Endometrial microvascular endothelial cells (primary cell): ENCODE measurements around the gene OGA. TPM values are rescaled to one million over a fixed set of nuclear protein-coding genes. Genes with fewer than 3 reads are reported as not detected.

ENCODE experiments used
- in situ Hi-C: cut with HindIII; loops from 2 replicates; pipeline ENCODE4 v1.10.0; 2017; ENCODE audit warnings: low sequenced_read_pairs, low pct_unique_long_range_greater_than_20kb; ENCODE audit errors: inconsistent ontology term
- total RNA-seq: library from RNA; depleted of rRNA; stranded (reverse); fragments of >200 nt; gene quantifications from one replicate; pipeline ENCODE4 v1.2.3, GENCODE V29; 2015; ENCODE audit errors: inconsistent ontology term

OGA gene
- total RNA-seq, 1 donor from 2014 or later, result 51.8 TPM

DNA sequence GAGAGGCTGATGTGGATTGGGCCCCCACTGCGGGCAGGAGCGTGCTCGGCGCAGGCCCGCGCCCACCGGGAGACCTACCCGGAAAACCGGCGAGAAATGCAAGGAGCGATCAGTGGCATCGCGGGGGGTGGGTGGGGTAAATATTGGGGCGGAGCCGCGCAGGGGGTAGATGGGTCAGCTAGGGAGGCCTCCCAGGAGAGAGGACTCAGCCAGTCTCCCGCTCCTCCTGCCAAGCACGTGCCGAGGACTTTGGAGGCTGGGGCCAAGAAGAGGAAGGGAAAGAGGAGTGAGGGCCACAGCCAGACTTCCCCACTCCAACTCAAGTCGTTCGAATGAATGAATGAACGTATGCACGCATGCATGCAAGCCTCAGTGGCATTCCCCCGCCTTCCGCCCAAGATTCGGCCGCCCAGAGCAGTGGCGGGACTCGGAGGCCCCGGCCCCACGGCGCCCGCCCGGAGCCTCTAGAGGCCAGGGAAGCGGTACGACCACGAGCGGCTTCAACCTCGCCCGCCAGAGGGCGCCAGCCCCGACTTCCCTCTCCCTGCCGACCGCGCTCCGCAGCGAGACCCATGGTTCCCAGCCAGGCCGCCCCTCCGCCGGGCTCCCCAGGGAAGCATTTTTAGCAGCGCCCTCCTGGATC, 38.6 kb downstream of the OGA start:
- in situ Hi-C loops, result loop anchor here (25.0 kb wide), 1 partner anchor 192 kb away; the partner anchor contains the start of genes DPCD and POLL

DNA sequence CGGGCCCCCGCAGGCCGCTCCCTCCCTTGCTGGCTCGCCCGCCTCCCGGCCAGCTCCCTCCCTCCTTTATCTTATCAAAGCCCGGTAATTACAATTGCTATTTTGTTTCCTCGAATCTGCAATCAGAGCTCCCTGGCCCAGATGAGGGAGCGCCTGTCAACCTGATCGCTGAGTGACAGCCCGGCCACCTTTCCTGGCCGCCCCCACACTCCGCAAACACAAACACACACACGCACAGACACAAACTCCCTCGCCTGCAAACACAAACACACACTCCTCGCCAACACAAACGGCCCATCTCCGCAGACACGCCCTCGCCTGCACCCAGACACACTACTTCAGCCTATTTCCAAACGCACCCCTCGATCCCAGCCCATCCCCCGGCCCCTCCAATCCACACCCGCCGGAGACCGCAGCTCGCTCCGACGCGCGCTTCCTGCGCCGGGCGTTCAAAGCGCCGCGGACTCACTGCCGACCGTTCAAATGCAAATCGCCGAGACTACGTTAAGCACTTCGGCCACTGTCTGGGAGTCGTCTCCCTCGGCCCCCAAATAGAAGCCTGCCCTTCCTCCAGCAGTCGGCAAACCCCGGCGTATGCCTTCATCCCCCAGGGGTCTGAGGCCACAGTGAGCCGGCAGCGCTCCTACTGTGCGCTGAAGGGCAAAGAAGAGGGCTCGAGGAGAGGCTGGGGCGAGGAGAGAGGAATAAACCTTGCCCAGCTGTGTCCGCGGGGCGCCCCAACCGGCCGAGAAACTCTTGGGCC, 39.3 kb downstream of the OGA start:
- in situ Hi-C loops, result loop anchor here (25.0 kb wide), 1 partner anchor 192 kb away; the partner anchor contains the start of genes DPCD and POLL

DNA sequence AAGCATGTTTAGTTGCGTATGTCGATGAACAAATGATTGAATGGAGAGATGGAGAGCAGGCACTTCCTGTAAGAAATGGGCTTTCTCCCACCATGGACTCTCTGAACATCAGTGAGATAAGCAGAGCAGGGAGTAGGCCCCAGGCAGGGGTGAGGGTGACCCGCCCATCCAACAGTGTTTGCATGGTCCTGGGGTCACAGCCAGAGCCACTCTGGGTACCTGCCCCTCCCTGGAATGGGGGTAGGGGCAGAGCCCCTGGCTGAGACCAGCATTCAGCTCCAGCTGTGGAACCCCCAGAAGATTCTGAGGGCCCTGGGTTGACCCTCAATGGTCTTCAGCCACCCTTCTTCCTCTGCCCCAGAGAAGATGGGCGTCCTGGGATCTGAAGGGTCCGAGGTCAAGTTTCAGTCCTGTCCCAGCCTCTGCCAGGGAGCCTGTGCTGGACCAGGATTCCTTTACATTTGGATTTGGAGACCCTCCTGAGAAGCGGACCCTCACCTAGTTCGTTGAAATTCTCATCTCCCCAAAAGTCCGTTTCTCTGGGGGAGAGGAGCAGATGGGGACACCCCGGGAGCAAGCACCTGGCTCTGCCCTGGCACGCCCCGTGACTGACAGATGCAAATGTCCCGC, 40.0 kb downstream of the OGA start:
- in situ Hi-C loops, result loop anchor here (25.0 kb wide), 1 partner anchor 191 kb away; the partner anchor contains the start of genes DPCD and POLL

DNA sequence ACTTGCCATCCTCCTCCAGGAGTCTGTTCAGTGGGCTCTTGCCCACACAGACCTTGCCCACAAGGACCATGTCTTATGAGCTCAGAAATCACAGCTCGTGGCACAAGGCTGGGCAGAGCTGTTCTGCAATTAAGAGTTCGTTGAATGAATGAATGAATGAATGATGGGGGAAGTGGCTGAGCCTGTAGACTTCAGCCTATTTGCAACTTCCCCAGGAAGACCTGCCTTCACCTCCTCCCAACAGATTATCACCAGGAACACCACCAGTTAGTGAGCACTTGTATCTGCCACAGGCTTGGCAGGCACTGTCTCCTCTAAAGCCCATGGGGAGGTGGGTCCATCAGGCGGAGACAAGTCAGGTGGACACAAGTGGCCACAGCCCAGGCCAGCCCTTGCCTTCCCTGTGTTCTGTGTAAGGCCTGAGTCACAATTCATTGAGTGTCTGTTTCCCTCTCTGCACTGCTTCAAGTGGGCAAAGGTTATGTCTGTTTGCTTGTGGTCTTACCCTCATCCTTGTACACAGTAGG, 40.6 kb downstream of the OGA start:
- in situ Hi-C loops, result loop anchor here (25.0 kb wide), 1 partner anchor 190 kb away; the partner anchor contains the start of genes DPCD and POLL

DNA sequence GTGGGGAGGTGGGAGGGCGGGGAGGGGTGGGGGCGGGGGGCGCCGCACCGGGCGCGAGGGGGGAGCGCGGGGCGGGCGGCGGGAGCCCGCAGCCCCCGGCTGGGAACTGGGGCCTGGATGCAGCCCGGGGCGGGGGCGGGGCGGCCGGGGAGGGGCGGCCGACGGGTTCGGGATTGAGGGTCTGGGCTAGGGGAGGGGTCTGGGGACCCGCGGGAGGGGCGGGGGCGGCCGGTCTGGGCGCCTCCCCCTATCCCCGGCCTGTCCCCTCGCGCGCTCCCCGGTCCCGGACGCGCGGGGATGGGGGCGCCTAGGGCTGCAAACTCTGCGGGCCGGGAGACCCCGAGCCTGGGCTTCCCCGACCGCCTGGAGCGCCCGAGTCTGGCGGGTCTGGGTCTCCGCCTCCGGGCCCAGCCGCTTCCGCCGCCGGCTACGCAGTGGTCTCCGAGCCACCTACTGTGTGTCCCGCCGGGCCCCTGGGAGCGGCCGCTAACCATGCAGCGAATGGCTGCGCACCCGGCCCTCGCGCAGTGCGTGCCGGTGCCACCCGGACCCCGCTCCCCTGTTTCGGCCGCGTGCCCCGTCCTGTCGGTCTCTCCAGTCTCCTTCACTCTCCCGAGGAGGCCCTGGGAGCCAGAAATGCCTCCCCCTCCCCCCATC, 42.0 kb downstream of the OGA start:
- in situ Hi-C loops, result loop anchor here (25.0 kb wide), 1 partner anchor 189 kb away; the partner anchor contains the start of genes DPCD and POLL

DNA sequence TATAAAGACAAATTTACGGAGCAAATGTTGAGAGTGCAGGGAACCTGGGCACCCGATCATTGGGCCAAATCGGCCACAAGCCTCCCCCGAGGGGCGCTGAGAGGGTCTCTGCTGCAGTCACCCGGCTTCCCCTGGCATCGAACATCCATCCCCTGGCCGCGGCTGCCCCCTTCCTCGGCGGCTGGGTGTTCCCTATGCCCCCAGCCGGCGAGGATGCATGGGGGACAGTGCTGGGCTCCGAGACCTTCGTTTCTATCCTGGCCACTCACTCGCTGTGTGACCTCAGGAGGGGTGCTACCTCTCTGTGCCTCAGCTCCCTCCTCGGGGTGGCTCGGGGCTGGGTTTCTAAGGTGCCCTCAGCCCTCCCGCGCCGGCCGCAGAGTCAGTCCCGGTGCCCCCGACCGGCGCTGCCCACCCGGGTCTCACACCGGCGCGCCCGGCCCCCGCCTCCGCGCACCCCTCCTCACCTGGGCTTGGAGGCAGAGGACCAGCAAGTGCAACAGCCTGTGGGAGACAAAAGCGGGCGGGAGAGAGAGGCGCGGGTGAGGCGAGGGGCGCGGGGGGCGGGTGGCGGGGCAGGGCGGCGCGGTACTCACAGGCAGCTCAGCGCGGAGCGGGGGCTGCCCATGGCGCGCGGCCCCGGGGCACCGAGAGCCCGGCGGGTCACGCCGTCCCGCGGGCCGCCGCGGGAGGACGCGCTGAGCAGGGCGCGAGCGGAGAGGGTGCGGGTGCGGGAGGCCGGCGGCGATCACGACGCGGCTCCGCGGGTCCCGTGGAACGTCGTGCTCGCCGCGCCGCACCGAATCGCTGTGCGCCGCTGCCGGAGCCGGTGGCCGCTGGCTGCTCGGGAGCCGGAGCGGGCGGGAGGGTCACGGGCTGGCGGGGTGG, 42.7 kb downstream of the OGA start, which contains the start of gene FGF8:
Gene FGF8, minus strand, starts transcription at position 842 of the 888 bp plus-strand sequence. Its CDS starts 214 bp downstream, at position 628.
- in situ Hi-C loops, result loop anchor here (25.0 kb wide), 1 partner anchor 188 kb away; the partner anchor contains the start of genes DPCD and POLL

DNA sequence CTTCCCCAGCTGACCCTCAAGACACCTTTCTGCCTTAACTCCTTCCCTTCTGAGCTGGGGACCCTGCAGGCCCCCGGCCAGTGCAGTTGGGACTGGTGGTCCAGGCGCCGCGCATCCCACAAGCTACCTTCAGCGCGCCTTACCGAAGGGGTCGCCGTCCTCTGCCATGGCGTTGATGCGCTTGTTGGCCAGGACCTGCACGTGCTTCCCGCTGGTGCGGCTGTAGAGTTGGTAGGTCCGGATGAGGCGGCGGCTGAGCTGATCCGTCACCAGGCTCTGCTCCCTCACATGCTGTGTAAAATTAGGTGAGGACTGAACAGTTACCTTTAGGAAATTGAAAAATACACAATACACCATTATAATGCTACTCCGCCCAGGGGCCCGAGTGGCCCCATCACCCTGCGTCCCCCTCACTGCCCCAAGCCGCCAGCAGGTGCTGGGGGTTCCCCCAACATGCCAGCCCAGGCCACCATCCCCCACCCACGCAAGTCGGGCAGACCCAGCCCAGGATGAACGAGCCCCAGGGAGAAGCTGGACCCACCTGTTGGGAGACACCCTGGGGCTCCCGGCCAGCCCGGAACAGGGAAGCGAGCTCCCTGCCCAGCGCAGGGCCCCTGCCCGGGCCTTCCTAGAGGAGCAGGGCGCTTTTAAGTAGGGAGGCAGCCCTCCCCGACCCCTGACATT, 43.5 kb downstream of the OGA start:
- in situ Hi-C loops, result loop anchor here (25.0 kb wide), 1 partner anchor 187 kb away; the partner anchor contains the start of genes DPCD and POLL

DNA sequence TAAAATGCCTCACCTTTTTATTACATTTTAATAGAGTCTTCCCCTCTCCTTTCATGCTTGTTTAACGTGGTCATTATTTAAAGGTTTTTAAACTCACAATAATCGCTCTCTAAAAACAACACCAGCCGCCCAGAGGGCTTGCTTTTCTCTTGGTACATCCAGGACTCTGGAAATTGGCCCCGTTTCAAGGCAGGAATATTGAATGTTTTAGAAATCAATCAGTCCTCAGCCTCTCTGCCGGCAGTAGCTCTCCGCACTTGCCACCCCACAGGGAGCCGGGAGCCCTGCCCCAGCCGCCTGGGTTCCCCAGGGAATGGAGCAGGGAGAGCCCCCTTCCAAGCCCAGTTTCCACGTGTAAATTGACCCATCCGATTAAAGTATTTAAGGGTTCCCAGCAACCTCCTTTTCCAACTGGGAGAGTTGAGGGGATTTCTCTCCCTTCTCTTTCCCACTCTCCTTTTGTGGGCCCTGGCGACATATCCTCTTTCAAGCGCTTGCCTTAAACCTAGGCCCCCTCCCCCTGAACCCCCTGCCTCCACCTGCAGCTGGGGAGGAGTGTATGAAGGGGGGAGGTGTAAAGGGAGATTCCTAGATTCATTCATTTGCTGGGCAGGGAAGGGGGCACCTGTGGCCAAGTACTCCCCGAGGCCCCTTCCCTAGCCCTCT, 44.2 kb downstream of the OGA start:
- in situ Hi-C loops, result no loop called here

DNA sequence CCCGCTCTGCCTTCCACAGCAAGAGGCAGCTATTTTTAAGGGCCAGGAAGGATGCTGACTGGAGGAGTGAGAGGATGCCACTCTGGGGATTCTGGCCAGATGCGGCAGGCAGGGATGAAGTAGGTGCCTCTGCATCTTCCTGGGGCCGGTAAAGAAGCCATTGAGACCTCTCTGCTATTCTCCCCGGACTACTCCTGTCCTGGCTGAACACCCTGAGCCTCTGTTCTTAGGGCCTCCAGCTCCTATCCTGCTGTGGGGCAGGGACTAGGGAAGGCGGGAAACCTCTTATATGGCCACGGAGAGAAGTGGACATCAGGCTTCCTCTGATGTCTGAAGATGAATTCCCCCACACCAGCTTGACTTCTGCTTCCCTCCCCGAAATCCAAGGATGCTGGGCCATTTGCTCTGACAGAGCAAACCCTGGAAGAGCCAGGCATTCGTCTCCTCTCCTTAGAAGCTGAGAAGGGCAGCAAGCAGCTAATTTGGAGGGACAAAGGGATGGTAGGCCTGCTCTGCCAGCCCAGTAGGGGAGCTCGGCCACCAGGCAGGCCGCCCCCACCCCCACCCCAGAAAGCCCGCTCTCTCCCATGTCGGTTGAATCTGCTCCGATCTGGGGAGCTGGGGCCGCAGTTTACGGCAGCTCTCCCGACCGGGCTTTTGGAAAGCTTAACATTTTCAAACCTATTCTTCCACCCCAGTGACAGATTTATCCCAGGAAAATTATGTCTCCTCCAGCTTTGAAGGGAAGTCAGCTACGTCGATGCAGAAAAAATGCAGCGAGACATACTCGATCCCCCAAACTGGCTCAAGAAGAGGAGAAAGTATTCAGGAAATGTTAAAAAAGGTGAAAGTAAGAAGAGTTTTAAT, 45.1 kb downstream of the OGA start:
- in situ Hi-C loops, result no loop called here

DNA sequence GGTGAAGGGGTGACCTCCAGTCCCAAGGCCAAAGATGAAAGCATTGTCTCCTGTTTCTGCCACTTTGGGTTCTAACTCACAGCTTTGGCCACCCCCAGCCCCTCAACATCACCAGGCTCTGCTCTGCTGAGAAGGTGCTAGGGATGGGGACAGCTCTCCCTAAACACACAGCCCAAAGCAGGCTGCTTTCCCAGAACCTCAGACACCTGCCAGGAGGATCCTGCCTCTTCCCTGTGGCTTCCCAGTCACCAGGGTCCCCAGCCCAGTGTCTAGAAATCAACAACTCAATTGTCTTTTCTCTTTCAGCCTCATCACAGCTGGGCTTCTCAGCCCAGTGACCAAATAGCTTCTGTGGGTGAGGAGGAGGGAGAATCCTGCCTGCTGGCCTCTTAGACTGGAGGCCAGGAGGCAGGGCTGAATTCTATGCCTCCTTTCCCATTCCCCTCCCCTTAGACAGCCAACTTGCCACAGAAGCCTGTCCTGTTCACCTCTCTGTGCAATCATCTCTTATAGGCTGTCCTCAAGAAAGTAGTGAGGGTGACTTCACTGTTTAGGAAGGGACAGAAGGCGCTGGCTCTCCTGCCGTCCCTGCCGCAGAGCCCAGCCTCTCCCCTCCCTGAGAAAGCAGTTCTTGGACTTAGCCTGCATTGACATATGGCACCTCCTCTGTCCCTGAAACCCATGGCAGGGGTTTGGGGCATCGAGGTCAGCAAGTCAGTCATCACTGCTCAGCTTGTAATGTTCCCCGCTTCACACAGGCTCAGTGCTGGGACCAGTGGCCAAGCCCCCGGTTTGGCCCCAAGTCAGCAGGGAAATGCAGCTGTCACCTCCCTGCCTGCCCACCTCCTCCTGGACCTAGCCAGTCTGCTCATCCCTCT, 46.0 kb downstream of the OGA start:
- in situ Hi-C loops, result no loop called here

DNA sequence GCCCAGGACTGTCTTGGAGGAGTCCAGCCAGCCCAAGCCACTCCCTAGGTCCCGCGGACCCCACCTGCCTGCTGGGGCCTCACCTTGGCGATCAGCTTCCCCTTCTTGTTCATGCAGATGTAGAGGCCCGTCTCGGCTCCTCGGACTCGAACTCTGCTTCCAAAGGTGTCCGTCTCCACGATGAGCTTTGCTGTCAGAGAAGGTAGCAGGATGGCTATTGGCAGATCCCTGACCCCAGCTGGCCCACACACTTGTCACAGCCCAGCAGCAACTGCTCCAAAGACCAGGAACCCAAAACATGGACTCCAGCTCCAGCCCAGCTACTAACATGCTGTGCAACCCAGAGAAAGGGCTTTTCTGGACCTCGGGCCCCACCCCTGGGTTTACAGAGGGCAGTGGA, 46.9 kb downstream of the OGA start:
- in situ Hi-C loops, result no loop called here

DNA sequence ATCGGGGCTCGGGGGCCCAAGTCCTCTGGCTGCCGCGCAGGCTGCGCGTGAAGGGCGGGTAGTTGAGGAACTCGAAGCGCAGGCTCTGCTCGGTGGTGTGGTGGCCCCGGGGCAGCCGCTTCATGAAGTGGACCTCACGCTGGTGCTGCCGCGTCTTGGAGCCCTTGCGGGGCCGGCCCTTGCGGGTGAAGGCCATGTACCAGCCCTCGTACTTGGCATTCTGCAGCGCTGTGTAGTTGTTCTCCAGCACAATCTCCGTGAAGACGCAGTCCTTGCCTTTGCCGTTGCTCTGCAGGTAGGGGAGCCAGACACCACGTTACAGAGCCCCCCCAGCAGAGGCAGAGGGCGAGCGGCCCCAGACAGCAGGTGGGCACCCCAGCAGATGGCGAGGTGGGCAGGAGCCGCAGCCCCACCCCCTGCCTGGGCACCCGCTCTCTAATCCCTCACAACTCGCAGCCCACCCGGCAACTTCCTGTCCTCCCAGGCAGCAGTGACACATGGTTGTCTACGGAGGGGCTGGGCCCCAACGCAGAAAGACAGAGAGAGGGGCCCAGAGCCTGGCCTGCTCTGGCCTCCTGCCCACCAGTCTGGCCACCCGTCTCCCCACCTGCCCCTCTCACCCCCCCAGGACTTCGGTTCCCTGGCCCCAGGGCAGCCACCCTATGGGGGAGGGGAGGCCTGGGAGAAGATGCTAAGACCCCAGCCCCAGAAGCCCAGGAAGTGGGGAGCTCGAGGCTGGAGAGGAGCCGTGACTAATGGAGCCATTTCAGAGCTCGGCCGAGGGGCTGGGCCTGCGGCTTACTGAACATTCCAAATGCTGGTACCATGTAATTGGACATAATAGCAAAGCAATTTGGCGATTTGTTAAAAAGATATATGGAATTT, 47.7 kb downstream of the OGA start:
- in situ Hi-C loops, result no loop called here

DNA sequence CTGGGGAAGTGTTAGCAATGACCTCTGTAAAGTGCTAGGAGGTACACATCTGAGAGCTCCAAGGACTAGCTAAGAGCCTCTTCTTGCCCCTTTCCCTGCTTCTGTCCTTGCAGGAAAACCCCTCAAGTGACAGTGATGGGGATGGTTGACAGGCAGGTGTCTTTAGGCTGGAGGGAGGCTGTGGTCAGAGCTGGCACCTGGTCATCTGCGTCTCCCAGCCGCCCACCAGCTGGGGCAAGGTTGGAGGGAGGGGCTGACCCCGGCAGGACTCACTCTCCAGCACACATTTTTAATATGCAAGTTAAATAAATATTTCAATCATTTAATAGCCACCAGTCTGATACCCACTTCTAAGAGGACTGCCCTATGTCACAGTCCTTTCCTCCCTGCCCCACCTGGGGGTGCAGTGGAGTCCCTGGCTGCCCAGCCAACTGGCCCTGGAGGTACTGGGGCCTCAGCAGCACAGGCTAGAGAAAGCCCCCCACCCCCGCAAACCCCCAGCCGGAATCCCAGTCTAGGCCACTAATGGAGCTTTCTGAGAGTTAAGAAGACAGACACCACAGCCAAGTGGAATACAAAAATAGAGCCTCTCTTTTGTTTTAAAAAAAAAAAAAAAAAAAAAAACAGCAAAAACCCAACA, 48.6 kb downstream of the OGA start:
- in situ Hi-C loops, result no loop called here

DNA sequence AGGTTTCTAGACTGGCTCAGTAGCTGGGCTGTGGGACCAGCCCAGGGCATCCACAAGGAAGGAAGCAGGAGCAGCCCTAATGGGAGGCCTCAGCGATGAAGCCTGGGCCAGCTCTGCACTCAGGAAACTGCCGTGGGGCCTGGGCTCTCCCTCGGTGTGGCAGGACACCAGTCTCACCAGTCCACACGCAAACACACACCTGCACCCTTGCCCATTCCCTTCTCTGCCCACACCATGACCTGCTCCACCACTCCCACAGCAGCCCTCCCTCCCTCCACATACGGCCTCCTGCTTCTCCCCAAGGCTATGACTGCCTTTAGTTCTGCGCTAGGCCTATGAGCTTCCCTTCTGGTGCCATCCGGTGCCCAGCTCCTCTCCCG, 49.5 kb downstream of the OGA start:
- in situ Hi-C loops, result no loop called here
